Measurements from ENCODE around the gene GNLY.

Gene GNLY

GRCh38 chr2:85708641-85709040, 14.5 kb downstream of the GNLY start:
- no peak for TF ChIP-seq CTCF (IDR thresholded peaks at IDR 0.05; ENCODE audit: low read depth, low read length, missing control alignments)
- H3K27ac ChIP-seq, result no peak overlapping the region
- DNase-seq, result no peak
- no peaks in the 10 kb centered on the region for H3K36me3 ChIP-seq (replicated peaks)
- H3K27me3 ChIP-seq (replicated peaks), result no peaks in the 10 kb centered on the region
- H3K4me3 ChIP-seq (ENCODE audit: low read depth, low read length), result no peak overlapping the region
- in situ Hi-C loops (cut with HindIII; ENCODE audit: low pct_ligation_motif_present, low sequenced_read_pairs), result loop anchor here (25.0 kb wide), 1 partner anchor 104 kb away; no protein-coding TSS in a partner anchor

- H3K36me3 ChIP-seq (replicated peaks), result no peaks in the 10 kb centered on the region
- H3K4me3 ChIP-seq (ENCODE audit: low read depth, low read length), result no peak overlapping the region
- no peak for DNase-seq
- H3K27me3 ChIP-seq (replicated peaks), result no peaks in the 10 kb centered on the region
- TF ChIP-seq CTCF (IDR thresholded peaks at IDR 0.05; ENCODE audit: low read depth, low read length, missing control alignments), result no peak
- no peak overlapping the region for H3K27ac ChIP-seq
- in situ Hi-C loops (cut with HindIII; ENCODE audit: low pct_ligation_motif_present, low sequenced_read_pairs), result loop anchor here (25.0 kb wide), 1 partner anchor 103 kb away; no protein-coding TSS in a partner anchor
These were observed 15.2 kb downstream of the GNLY start for GRCh38 chr2:85709401-85709811.

GRCh38 chr2:85710687-85711577, 16.8 kb downstream of the GNLY start:
- Histone ChIP-seq H3K4me3 (ENCODE audit: low read depth, low read length) (no peak overlapping the region), H3K27me3 (replicated peaks) (no peaks in the 10 kb centered on the region), H3K36me3 (replicated peaks) (no peaks in the 10 kb centered on the region), H3K27ac (no peak overlapping the region)
- no peak for TF ChIP-seq CTCF (IDR thresholded peaks at IDR 0.05; ENCODE audit: low read depth, low read length, missing control alignments)
- DNase-seq, result no peak
- in situ Hi-C loops (cut with HindIII; ENCODE audit: low pct_ligation_motif_present, low sequenced_read_pairs), result loop anchor here (25.0 kb wide), 1 partner anchor 101 kb away; no protein-coding TSS in a partner anchor

- Histone ChIP-seq H3K36me3 (replicated peaks) (no peaks in the 10 kb centered on the region), H3K4me3 (ENCODE audit: low read depth, low read length) (no peak overlapping the region), H3K27me3 (replicated peaks) (no peaks in the 10 kb centered on the region), H3K27ac (no peak overlapping the region)
- DNase-seq, result no peak
- no peak for TF ChIP-seq CTCF (IDR thresholded peaks at IDR 0.05; ENCODE audit: low read depth, low read length, missing control alignments)
- in situ Hi-C loops (cut with HindIII; ENCODE audit: low pct_ligation_motif_present, low sequenced_read_pairs), result loop anchor here (25.0 kb wide), 1 partner anchor 101 kb away; no protein-coding TSS in a partner anchor
These were observed 17.5 kb downstream of the GNLY start for GRCh38 chr2:85711578-85712060.

- no peaks in the 10 kb centered on the region for H3K36me3 ChIP-seq (replicated peaks)
- no peak for DNase-seq
- H3K27me3 ChIP-seq (replicated peaks), result no peaks in the 10 kb centered on the region
- no peak overlapping the region for H3K27ac ChIP-seq
- in situ Hi-C loops (cut with HindIII; ENCODE audit: low pct_ligation_motif_present, low sequenced_read_pairs), result loop anchor here (25.0 kb wide), 1 partner anchor 100 kb away; no protein-coding TSS in a partner anchor
- H3K4me3 ChIP-seq (ENCODE audit: low read depth, low read length), result no peak overlapping the region
- no peak for TF ChIP-seq CTCF (IDR thresholded peaks at IDR 0.05; ENCODE audit: low read depth, low read length, missing control alignments)
These were observed 18.2 kb downstream of the GNLY start for GRCh38 chr2:85712336-85712735.

Measured in brain microvascular endothelial cell (primary cell).